HEK293T (cell line): ENCODE data around the gene FGFR1OP2.

Experiments used
- CTCF ChIA-PET: fragments of 350-600 bp; formaldehyde crosslinking; extraction: SDS; loops from one replicate; lab custom pipeline; 2021; ENCODE audit warnings: antibody characterized with exemption, inconsistent platforms; lab: Yijun Ruan, JAX
- POLR2A ChIA-PET: fragments of 350-600 bp; formaldehyde crosslinking; extraction: SDS; loops from one replicate; lab custom pipeline; 2020; ENCODE audit warnings: antibody characterized with exemption, inconsistent platforms; lab: Yijun Ruan, JAX
- DNase-seq: peaks from one replicate; pipeline ENCODE4 v3.0.0; 2012; ENCODE audit warnings: mixed read lengths; ENCODE audit errors: extremely low spot score
- ARNT ChIP-seq: fragments of 450-650 bp; IDR thresholded peaks from 2 replicates; pipeline ENCODE4 v1.6.1; 2017; ENCODE audit warnings: mild to moderate bottlenecking
- BHLHE40 ChIP-seq: fragments of 450-650 bp; IDR thresholded peaks from 2 replicates; pipeline ENCODE4 v1.6.1; 2016; ENCODE audit warnings: mild to moderate bottlenecking, moderate library complexity, borderline replicate concordance
- CTBP1 ChIP-seq: fragments of 450-650 bp; IDR thresholded peaks from 2 replicates; pipeline ENCODE4 v1.6.1; 2016; ENCODE audit warnings: borderline replicate concordance
- ELF4 ChIP-seq: fragments of 450-650 bp; IDR thresholded peaks from 2 replicates; pipeline ENCODE4 v1.6.1; 2017; ENCODE audit warnings: antibody characterized with exemption
- FOXA1 ChIP-seq: fragments of 450-650 bp; IDR thresholded peaks from 2 replicates; pipeline ENCODE4 v1.6.1; 2016; ENCODE audit warnings: mild to moderate bottlenecking
- FOXK2 ChIP-seq: fragments of 450-650 bp; IDR thresholded peaks from 2 replicates; pipeline ENCODE4 v1.6.1; 2016; ENCODE audit warnings: mild to moderate bottlenecking
- FOXM1 ChIP-seq: fragments of 450-650 bp; IDR thresholded peaks from 2 replicates; pipeline ENCODE4 v1.6.1; 2017; ENCODE audit warnings: mild to moderate bottlenecking, borderline replicate concordance
- HDGF ChIP-seq: fragments of 450-650 bp; IDR thresholded peaks from 2 replicates; pipeline ENCODE4 v1.6.1; 2017; ENCODE audit warnings: antibody characterized with exemption, borderline replicate concordance
- L3MBTL2 ChIP-seq: fragments of 450-650 bp; conservative IDR thresholded peaks from 2 replicates; pipeline ENCODE4 v1.6.1; 2016; ENCODE audit warnings: mild to moderate bottlenecking
- LEF1 ChIP-seq: fragments of 450-650 bp; IDR thresholded peaks from 2 replicates; pipeline ENCODE4 v1.6.1; 2017; ENCODE audit warnings: mild to moderate bottlenecking, borderline replicate concordance
- NFRKB ChIP-seq: fragments of 450-650 bp; IDR thresholded peaks from 2 replicates; pipeline ENCODE4 v1.6.1; 2016; ENCODE audit warnings: mild to moderate bottlenecking, moderate library complexity
- PKNOX1 ChIP-seq: fragments of 450-650 bp; IDR thresholded peaks from 2 replicates; pipeline ENCODE4 v1.6.1; 2016
- SP1 ChIP-seq: fragments of 450-650 bp; IDR thresholded peaks from 2 replicates; pipeline ENCODE4 v1.6.1; 2017
- SUZ12 ChIP-seq: fragments of 450-650 bp; IDR thresholded peaks from 2 replicates; pipeline ENCODE4 v1.6.1; 2016; ENCODE audit warnings: mild to moderate bottlenecking
- TARDBP ChIP-seq: fragments of 450-650 bp; IDR thresholded peaks from 2 replicates; pipeline ENCODE4 v1.6.1; 2016
- ZNF384 ChIP-seq: fragments of 450-650 bp; IDR thresholded peaks from 2 replicates; pipeline ENCODE4 v1.6.1; 2016

Gene FGFR1OP2

GRCh38 chr12:27001663-27002062 lies 63.4 kb downstream of the FGFR1OP2 start:
- DNase-seq: no peak
- POLR2A ChIA-PET: interaction anchor here (0.8 to 1.4 kb wide), 2 partner anchors 12 to 21 kb away, joined by 3 read pairs; partner anchors contain the start of gene MED21
- no peak for TF ChIP-seq BHLHE40
- no peak for TF ChIP-seq L3MBTL2
- TF ChIP-seq TARDBP: no peak
- TF ChIP-seq HDGF: no peak
- TF ChIP-seq ARNT: no peak
- TF ChIP-seq FOXK2: no peak
- no peak for TF ChIP-seq NFRKB
- no peak for TF ChIP-seq PKNOX1
- no peak for TF ChIP-seq SUZ12
- no peak for TF ChIP-seq ZNF384
- no peak for TF ChIP-seq FOXA1
- no peak for TF ChIP-seq SP1
- TF ChIP-seq FOXM1: no peak
- no peak for TF ChIP-seq LEF1
- TF ChIP-seq ELF4: no peak
- no peak for TF ChIP-seq CTBP1
- CTCF ChIA-PET: interaction anchor here (0.7 kb wide), 1 partner anchor 151 kb away, joined by 3 read pairs; no protein-coding TSS in a partner anchor

- TF ChIP-seq NFRKB (no peak), PKNOX1 (no peak), L3MBTL2 (no peak), FOXA1 (no peak), ZNF384 (no peak), ARNT (no peak), FOXM1 (no peak), SUZ12 (no peak), CTBP1 (no peak), TARDBP (no peak), SP1 (no peak)
- ChIA-PET POLR2A (interaction anchor here (0.8 to 1.4 kb wide), 2 partner anchors 11 to 20 kb away, joined by 3 read pairs; partner anchors contain the start of gene MED21), CTCF (no interaction called here)
- DNase-seq: no peak
Observed at GRCh38 chr12:27002141-27002540, 63.9 kb downstream of the FGFR1OP2 start.

GRCh38 chr12:27003421-27004381 lies 65.4 kb downstream of the FGFR1OP2 start:
- TF ChIP-seq PKNOX1 (no peak), L3MBTL2 (no peak), FOXA1 (no peak), FOXK2 (no peak), ZNF384 (no peak), SUZ12 (no peak), ARNT (0 out of 2 replicates have a peak, but pooled peaks have one; percentile 44), HDGF (no peak), CTBP1 (0 out of 2 replicates have a peak, but pooled peaks have one; percentile 16)
- ChIA-PET CTCF (interaction anchor here (1.0 to 1.1 kb wide), 2 partner anchors 10 to 351 kb away, joined by 3 read pairs; partner anchors contain the start of gene TM7SF3), POLR2A (interaction anchor here (0.6 to 1.4 kb wide), 3 partner anchors 10 to 115 kb away, joined by 3 read pairs; partner anchors contain the start of genes MED21 and TM7SF3)
- no peak for DNase-seq

GRCh38 chr12:27005495-27005894 lies 67.2 kb downstream of the FGFR1OP2 start:
- POLR2A ChIA-PET: no interaction called here
- DNase-seq: no peak
- CTCF ChIA-PET: no interaction called here
- no peak for TF ChIP-seq TARDBP
- TF ChIP-seq L3MBTL2: no peak
- TF ChIP-seq FOXK2: no peak
- no peak for TF ChIP-seq SP1
- no peak for TF ChIP-seq ARNT
- TF ChIP-seq BHLHE40: no peak
- TF ChIP-seq NFRKB: no peak
- TF ChIP-seq ZNF384: no peak
- no peak for TF ChIP-seq SUZ12
- TF ChIP-seq ELF4: no peak
- no peak for TF ChIP-seq LEF1
- TF ChIP-seq CTBP1: no peak
- TF ChIP-seq FOXM1: no peak
- no peak for TF ChIP-seq PKNOX1
- TF ChIP-seq HDGF: no peak
- TF ChIP-seq FOXA1: no peak

- CTCF ChIA-PET: no interaction called here
Observed at GRCh38 chr12:27006797-27007467, 68.7 kb downstream of the FGFR1OP2 start.

More at GRCh38 chr12:27006797-27007467, 68.7 kb downstream of the FGFR1OP2 start:
- POLR2A ChIA-PET: no interaction called here
- no peak for DNase-seq
- no peak for TF ChIP-seq TARDBP
- TF ChIP-seq SP1: no peak
- peak; percentile 69; the same call in 1 of the 2 replicates for TF ChIP-seq PKNOX1
- no peak for TF ChIP-seq ELF4
